Measurements from ENCODE around the gene ASB6. TPM values are rescaled to one million over a fixed set of nuclear protein-coding genes. Genes with fewer than 3 reads are reported as not detected.

The ASB6 gene
- total and polyA plus RNA-seq, 2 of the 13 experiments (the other 11 are each of a cell fraction or from before 2014, with no cell fraction given): 8.2 to 8.4 TPM

DNA sequence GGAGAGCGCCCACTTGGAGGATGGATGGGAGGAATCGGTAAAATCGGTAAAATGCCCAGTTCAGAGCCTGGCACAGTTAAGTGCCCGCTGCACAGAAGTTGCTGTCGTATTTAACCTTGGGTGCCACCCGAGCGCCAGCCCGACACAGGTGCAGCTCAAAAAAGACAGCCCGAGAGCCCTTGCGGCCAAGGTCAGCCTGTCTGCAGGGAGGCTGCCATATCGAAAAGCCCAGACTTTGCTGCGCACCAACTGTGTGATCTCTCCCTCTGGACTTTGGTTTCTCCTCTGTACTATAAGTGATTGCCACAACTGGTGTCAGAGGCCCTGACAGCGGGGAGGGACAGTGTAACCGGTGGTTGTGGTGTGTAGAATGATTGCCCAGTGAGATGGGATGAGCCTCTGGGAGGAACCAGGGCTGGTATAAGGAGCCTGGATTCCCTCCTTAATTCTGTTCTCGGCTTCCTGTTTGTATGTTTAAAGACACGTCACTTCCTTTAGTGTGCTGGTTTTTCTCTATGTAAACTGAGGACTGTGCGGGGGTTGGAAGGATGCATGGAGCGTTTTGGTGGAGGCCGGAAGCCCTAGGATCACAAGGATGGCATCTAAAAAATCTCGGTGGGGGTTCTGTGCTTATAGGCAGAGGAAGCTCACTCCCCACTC lies 15.2 kb downstream of the ASB6 start (continued):
- TF ChIP-seq ZNF670 (CRISPR knock-in tag; IDR thresholded peaks at IDR 0.05; ENCODE audit: borderline replicate concordance) (no peak), ZNF562 (CRISPR knock-in tag; IDR thresholded peaks at IDR 0.05; ENCODE audit: borderline replicate concordance) (no peak), KDM5B (CRISPR knock-in tag; IDR thresholded peaks at IDR 0.05; ENCODE audit: borderline replicate concordance) (peak; percentile 37; the same call in 1 of the 2 replicates), POLR2AphosphoS5 (IDR thresholded peaks at IDR 0.05; ENCODE audit: low read depth, low read length) (peak; percentile 42), ZNF788 (CRISPR knock-in tag; IDR thresholded peaks at IDR 0.05; ENCODE audit: borderline replicate concordance) (no peak), HNF4G (IDR thresholded peaks at IDR 0.05; ENCODE audit: borderline replicate concordance, low read depth, low read length) (peak; percentile 75), HNF4G (CRISPR knock-in tag; IDR thresholded peaks at IDR 0.05; ENCODE audit: borderline replicate concordance, low read depth) (peak; percentile 51; the same call in 1 of the 2 replicates), NFE2L1 (CRISPR knock-in tag; IDR thresholded peaks at IDR 0.05; ENCODE audit: borderline replicate concordance) (no peak), ELF1 (CRISPR knock-in tag; IDR thresholded peaks at IDR 0.05) (no peak), ZNF878 (CRISPR knock-in tag; IDR thresholded peaks at IDR 0.05) (no peak), NR2C2 (CRISPR knock-in tag; IDR thresholded peaks at IDR 0.05; ENCODE audit: borderline replicate concordance) (0 out of 2 replicates have a peak, but pooled peaks have one; percentile 7), KDM6A (CRISPR knock-in tag; IDR thresholded peaks at IDR 0.05; ENCODE audit: low read depth) (0 out of 2 replicates have a peak, but pooled peaks have one; percentile 33), YEATS2 (CRISPR knock-in tag; IDR thresholded peaks at IDR 0.05; ENCODE audit: borderline replicate concordance) (no peak), TCF7L2 (IDR thresholded peaks at IDR 0.05; ENCODE audit: low read depth, low read length) (no peak), ZNF543 (CRISPR knock-in tag; IDR thresholded peaks at IDR 0.05) (0 out of 2 replicates have a peak, but pooled peaks have one; percentile 44), ZNF766 (CRISPR knock-in tag; IDR thresholded peaks at IDR 0.05; ENCODE audit: borderline replicate concordance) (0 out of 2 replicates have a peak, but pooled peaks have one; percentile 27), KDM2A (CRISPR knock-in tag; IDR thresholded peaks at IDR 0.05; ENCODE audit: borderline replicate concordance, low read depth) (no peak)
- TF ChIP-seq, protein P1, sequence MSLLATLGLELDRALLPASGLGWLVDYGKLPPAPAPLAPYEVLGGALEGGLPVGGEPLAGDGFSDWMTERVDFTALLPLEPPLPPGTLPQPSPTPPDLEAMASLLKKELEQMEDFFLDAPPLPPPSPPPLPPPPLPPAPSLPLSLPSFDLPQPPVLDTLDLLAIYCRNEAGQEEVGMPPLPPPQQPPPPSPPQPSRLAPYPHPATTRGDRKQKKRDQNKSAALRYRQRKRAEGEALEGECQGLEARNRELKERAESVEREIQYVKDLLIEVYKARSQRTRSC (CRISPR knock-in tag; IDR thresholded peaks at IDR 0.05; ENCODE audit: low read depth): no peak
- TF ChIP-seq, protein P2, sequence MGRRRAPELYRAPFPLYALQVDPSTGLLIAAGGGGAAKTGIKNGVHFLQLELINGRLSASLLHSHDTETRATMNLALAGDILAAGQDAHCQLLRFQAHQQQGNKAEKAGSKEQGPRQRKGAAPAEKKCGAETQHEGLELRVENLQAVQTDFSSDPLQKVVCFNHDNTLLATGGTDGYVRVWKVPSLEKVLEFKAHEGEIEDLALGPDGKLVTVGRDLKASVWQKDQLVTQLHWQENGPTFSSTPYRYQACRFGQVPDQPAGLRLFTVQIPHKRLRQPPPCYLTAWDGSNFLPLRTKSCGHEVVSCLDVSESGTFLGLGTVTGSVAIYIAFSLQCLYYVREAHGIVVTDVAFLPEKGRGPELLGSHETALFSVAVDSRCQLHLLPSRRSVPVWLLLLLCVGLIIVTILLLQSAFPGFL (CRISPR knock-in tag; IDR thresholded peaks at IDR 0.05): no peak
- TF ChIP-seq, protein P3, sequence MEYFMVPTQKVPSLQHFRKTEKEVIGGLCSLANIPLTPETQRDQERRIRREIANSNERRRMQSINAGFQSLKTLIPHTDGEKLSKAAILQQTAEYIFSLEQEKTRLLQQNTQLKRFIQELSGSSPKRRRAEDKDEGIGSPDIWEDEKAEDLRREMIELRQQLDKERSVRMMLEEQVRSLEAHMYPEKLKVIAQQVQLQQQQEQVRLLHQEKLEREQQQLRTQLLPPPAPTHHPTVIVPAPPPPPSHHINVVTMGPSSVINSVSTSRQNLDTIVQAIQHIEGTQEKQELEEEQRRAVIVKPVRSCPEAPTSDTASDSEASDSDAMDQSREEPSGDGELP (IDR thresholded peaks at IDR 0.05; ENCODE audit: borderline replicate concordance, low read depth): no peak
- TF ChIP-seq, protein P4, sequence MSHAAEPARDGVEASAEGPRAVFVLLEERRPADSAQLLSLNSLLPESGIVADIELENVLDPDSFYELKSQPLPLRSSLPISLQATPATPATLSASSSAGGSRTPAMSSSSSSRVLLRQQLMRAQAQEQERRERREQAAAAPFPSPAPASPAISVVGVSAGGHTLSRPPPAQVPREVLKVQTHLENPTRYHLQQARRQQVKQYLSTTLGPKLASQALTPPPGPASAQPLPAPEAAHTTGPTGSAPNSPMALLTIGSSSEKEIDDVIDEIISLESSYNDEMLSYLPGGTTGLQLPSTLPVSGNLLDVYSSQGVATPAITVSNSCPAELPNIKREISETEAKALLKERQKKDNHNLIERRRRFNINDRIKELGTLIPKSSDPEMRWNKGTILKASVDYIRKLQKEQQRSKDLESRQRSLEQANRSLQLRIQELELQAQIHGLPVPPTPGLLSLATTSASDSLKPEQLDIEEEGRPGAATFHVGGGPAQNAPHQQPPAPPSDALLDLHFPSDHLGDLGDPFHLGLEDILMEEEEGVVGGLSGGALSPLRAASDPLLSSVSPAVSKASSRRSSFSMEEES (CRISPR knock-in tag; IDR thresholded peaks at IDR 0.05): no peak
- TF ChIP-seq, protein P5, sequence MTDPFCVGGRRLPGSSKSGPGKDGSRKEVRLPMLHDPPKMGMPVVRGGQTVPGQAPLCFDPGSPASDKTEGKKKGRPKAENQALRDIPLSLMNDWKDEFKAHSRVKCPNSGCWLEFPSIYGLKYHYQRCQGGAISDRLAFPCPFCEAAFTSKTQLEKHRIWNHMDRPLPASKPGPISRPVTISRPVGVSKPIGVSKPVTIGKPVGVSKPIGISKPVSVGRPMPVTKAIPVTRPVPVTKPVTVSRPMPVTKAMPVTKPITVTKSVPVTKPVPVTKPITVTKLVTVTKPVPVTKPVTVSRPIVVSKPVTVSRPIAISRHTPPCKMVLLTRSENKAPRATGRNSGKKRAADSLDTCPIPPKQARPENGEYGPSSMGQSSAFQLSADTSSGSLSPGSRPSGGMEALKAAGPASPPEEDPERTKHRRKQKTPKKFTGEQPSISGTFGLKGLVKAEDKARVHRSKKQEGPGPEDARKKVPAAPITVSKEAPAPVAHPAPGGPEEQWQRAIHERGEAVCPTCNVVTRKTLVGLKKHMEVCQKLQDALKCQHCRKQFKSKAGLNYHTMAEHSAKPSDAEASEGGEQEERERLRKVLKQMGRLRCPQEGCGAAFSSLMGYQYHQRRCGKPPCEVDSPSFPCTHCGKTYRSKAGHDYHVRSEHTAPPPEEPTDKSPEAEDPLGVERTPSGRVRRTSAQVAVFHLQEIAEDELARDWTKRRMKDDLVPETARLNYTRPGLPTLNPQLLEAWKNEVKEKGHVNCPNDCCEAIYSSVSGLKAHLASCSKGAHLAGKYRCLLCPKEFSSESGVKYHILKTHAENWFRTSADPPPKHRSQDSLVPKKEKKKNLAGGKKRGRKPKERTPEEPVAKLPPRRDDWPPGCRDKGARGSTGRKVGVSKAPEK (CRISPR knock-in tag; IDR thresholded peaks at IDR 0.05; ENCODE audit: borderline replicate concordance): no peak
